GM03348 (cell line): Measurements from ENCODE around the gene CCNG1.
"Not testable (repeated sequence)": the region's sequence is repeated elsewhere in the genome, so short reads cannot be mapped to it uniquely, and the experiment has no call there.

Source experiments
- DNase-seq: peaks from one replicate; pipeline ENCODE4 v3.0.0; 2012; ENCODE audit warnings: low spot score

The CCNG1 gene

DNA sequence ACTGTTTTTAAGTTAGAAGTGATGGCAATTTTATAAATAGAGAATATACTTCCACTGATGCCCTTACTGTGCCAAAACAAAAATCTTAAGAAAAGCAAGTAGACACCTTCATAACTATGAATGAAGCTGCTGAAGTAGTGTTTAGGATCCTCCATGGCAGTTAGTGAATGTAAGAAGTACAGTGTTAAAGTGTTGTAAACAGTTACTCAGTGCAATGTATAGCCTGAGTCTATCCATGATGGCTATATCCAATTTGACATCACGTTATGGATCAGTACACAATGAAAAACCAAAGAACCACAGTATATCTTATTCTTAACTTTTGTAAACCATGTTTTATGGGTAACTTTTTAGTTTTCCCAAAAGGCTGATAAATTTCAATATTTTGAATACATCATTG, 7.1 kb downstream of the CCNG1 start:
- no peak for DNase-seq

DNA sequence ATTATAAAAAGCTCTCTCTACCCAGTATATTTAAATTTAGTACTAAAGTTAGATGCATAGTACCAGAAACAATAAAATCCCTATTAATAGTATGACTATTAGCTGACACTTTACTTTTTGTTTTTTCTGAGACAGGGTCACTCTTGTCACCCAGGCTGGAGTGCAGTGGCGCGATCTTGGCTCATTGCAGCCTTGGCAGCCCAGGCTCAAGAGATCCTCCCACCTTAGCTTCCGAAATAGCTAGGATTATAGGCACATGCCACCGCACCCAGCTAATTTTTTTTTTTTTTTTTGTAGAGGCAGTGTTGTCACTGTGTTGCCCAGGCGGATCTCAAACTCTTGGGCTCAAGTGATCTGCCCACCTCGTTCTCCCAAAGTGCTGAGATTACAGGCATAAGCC, 8.0 kb downstream of the CCNG1 start:
- DNase-seq = no peak

DNA sequence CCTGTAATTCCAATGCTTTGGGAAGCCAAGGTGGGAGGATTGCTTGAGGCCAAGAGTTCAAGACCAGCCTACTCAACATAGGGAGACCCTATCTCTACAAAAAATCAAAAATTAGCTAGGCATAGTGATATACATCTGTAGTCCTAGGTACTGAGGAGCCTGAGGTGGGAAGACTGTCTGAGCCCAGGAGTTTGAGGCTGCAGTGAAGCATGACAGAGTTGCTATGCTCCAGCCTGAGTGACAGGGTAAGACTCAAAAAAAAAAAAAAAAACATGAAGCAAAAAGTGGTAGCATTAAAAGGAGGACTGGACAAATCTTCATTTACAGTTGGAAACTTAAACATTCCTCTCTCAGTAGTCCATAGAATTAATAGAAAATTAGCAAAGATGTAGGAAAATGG, 9.8 kb downstream of the CCNG1 start:
- DNase-seq = no peak

DNA sequence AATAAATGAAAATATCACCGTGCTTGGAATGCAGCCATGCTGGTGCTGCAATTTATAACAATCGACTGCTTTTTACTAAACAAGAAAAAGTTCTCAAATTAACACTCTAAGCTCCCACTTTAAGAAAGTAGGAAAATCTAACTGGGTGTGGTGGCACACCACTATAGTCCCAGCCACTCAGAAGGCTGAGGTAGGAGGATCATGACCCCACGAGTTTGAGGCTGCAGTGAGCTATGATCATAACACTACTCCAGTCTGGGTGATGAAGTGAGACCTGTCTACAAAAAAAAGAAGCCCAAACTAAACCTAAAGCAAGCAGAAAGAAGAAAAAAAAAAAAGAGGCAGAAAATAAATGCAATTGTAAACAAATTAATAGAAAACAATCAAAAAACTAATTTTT, 10.5 kb downstream of the CCNG1 start:
- DNase-seq = no peak

DNA sequence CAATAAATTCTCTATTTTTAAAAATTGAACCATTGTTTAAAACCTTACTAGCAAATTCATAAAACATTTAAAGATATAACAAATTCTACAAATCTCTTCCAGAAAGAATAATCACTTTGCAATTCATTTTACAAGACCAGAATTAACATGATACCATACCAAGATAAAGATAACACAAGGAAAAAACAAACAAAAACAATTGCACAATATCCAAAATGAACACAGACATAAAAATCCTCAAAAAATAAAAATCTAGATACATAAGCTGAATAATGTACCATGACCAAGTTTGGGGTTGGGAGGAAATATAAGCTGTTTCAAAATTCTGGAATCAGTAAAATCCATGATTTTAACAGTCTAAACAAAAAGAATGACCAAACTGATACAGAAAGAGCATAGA, 11.1 kb downstream of the CCNG1 start:
- DNase-seq = no peak

DNA sequence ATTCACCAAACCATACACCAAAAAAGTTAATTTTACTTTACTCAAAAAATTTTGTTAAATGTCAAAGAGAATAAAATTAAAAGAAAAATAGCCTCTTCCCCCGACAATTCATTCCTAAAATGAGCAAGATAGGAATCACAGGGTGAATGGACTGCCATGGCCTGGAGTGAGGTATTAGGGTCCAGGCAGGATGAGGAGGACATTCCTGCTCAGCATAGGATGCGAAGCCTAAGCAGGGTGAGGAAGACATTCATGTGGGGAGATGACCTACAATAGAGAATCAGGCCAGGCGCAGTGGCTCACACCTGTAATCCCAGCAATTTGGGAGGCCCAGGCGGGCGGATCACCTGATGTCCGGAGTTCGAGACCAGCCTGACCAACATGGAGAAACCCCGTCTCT, 14.1 kb downstream of the CCNG1 start:
- no peak for DNase-seq

DNA sequence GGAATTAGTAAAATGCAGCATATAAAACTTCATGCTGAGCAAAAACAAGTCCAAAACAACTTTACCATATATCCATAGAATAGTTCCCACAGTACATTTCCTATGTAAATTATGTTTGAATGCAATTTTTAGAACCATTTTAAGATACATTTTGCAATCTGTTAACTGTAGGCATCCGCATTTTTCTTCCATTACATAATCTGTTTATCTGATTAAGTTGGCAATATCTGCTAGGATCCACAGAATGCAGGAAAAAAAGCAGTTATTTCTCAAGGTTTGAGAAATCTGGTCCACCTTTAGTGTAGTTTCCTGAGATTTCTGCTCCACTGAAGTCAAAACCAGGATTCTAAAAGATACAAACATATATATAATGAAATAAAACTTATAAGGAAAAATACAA, 16.3 kb downstream of the CCNG1 start:
- peak; percentile 27 for DNase-seq

DNA sequence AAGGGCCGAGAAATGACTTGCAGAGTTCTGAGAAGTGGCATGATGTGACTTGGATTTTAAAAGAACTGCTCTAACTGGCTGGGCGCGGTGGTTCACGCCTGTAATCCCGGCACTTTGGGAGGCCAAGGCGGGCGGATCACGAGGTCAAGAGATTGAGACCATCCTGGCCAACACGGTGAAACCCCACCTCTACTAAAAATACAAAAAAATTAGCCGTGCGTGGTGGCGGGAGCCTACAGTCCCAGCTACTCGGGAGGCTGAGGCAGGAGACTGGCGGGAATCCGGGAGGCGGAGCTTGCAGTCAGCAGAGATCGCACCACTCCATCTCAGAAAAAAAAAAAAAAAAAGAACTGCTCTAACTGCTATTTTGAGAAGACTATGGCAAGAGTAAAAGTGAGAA, 18.0 kb downstream of the CCNG1 start:
- DNase-seq = not testable (repeated sequence)

DNA sequence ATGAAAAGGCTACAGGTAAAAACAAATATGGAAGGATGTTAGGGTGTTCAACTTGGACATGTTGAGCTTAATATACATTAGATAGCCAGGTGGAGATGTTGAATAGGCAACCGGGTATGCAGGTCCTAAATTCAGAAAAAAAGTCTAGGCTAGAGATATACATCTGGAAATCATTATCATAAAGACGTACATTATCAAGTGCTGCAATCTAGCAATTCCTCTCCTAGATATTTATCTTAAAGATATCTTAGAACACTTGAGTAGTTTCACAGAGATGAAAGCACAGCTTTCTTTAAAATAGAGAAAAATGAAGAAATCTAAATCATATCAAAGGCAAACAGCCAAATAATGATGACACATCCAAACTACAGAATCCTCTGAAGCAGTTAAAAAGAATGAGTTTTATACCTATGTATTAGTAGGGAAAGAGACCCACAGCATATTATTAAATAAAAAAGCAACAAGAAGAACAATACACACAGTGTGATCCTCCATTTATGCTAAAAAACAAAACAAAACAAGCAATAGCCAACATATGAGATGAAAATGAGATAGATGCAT, 18.7 kb downstream of the CCNG1 start:
- no peak for DNase-seq

DNA sequence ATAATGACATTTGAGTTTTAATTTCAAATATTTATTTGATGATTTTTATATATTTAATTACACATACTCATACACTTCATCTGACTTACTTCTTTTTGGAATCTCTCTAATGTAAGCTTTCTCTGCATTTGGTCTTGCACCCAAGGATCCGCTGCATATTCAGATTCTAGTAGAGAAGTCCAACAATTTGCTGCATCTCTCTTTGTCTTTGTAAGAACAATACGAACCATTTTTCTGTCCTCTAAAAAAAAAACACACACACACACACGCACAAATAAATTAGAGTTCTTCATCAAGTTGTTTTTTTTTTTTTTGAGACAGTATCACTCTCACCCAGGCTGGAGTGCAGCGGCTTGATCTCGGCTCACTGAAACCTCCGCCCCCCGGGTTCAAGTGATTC, 19.4 kb downstream of the CCNG1 start:
- no peak for DNase-seq

DNA sequence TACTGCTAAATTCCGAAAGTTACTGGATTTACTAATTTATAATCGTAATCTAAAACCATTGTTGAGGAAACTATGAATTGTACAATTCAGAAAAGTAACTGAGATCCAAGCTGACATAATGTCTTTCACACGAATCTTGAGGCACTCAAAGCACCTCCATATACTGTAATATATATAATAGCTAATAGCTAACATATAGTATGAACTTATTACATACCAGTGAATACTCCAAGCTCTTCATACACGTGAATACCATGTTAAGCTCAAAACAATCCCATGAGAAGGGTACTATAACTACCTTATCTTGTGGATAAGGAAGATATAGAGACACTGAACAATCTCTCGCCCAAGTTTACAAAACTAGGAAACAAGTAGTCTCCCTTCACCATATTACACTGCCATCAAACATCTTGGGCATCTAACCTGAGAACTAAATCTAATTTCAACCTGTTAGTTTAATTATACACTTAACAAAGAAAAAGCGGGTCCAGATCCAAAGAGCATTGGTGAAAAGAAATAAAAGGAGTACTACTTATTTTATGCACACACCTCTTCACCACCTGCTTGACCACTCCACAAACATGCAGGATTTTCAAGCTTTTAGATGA, 21.5 kb downstream of the CCNG1 start:
- DNase-seq = no peak

DNA sequence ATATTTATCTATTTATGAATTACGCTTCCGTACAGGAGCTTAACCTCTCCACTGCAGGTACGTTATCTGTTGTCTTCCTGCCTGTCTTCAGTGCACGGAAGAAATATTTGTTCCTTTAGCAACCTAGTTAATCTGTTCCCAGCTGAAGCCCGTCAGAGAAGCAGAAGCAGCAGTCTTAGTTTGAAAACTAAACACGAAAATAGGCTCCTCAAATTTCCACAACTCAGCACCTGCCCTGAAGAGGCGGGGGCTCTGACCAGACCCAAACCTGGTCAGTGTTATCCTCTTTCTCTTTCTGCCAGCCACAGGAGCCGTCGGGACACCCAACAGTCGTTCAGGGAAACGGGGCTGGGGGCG, 22.0 kb downstream of the CCNG1 start:
- no peak for DNase-seq

DNA sequence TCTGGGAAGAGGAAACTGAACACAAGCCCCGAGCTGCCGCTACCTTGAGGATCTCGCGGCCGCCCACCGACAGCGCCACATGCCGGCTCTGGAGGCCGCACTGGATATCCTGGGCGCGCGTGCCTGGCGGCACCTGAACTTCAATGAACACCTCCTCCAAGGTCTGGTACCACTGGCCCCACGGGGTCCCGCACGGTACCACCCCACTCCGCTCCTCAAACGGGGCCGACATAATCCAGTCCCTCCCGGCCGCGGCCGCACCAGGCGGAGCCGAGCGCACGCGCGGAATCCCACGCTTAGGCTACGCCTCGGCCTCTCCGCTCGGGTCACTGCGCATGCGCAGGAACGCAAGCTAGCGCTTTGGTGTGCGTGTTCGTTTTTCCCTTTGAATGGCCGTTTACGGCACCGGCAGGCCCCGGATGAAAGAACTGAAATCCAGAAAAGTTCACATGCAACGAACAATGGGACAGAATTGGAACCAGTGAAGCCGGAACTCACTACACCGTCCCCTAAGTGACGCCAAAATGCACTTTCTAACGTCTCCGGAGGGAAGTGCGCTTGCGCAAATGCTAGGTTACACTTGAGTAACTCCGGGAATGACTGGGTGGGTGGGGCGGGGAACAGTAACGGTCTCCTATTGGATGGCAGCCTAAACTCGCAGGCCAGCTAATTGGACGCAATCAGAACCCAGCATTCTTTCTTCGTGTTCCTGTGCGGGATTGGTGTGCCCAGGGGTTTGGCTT, 22.6 kb downstream of the CCNG1 start, which contains the start of gene NUDCD2:
Gene NUDCD2, minus strand, starts transcription at position 284 of the 743 bp plus-strand sequence. Its CDS starts 52 bp downstream, at position 232.
- DNase-seq = peak; percentile 95

DNA sequence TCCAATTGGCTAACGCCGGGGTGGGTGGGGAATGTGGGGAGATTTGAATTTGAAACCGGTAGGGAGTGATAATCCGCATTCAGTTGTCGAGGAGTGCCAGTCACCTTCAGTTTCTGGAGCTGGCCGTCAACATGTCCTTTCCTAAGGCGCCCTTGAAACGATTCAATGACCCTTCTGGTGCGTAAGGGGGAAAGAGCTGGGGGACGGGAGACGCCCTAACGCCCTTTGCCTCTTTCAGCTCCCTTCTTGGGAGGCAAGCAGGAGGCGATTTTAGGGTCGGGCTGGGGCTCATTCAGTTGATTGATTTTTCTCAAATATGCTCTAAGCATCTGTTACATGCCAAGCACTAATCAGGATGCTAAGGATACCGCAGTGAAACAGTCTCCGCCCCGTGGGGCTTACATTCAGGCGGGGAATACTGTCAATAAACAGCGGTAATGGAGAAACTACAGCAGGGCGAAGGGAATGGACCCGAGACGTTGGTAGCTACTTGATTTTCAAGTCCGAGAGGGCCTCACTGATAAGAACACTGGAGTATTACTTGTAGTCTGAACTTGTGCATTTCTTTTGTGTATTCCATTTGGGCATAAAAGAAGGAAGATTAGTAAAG, 23.3 kb downstream of the CCNG1 start, which contains the start of gene HMMR:
Gene HMMR, plus strand, starts transcription at position 71 of the 610 bp plus-strand sequence. Its CDS starts 61 bp downstream, at position 132.
- DNase-seq = no peak

DNA sequence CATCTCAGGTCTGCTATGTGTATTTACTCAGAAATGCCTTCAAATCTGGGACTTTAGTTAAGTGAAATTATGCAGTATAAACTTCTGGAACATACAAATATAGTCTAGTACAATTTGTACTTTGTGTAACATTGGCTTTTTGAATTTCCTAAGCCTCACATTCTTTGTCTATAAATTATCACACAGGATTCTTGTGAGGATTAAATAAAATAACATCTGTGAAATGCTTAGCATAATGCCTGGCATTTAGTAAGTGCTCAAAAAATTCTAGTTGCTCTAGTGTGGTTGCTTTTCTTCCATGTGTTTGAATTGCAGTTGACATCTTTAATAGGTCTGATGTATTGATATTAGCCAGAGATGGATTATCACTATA, 25.7 kb downstream of the CCNG1 start:
- DNase-seq = no peak

DNA sequence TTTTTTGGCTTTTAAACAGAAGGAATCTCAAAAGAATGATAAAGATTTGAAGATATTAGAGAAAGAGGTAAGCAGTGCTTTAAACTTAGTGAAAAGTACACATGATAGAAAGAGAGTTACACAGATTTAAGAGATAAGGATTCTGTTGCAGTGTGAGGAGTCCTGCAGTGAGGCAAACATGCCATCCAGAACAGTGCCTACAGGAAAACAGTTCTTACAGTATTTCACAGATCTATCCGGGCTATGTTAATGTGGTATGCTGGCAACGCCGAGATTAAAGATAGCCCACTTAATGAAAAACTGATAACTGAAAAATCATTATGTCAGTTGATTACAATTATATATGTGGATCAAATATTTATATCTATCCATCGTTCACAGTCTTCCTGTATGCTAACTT, 30.3 kb downstream of the CCNG1 start:
- no peak for DNase-seq

DNA sequence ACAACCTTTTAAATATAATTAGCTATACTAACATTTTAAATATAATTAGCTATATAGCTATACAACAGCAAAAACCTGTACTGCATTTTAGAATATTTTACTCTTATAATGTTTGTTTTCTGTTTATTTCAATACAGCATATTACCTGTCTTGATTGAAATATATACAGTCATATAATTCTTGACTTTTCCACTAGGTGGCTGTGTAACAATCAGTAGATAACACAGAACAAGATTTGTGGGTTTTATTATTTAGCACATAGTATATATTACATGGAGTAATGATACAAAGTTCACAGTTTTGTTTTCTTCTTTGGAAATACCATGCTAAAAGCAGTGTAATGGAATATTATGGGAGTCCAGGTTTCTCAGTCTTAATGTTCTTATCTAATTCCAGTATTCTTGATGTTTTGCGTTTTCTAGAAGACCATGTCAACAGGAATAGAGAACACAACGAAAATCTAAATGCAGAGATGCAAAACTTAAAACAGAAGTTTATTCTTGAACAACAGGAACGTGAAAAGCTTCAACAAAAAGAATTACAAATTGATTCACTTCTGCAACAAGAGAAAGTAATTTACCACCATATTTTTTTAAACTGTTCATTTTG, 36.3 kb downstream of the CCNG1 start:
- peak; percentile 30 for DNase-seq

DNA sequence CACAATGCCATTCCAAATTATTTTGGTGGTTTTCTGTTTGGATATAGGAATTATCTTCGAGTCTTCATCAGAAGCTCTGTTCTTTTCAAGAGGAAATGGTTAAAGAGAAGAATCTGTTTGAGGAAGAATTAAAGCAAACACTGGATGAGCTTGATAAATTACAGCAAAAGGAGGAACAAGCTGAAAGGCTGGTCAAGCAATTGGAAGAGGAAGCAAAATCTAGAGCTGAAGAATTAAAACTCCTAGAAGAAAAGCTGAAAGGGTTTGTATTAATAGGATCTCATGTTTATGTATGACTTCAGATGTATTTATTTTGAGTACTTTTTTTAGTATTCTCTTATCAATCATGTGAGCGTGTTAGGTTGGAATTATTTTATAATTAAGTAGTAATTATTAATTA, 38.0 kb downstream of the CCNG1 start:
- no peak for DNase-seq

DNA sequence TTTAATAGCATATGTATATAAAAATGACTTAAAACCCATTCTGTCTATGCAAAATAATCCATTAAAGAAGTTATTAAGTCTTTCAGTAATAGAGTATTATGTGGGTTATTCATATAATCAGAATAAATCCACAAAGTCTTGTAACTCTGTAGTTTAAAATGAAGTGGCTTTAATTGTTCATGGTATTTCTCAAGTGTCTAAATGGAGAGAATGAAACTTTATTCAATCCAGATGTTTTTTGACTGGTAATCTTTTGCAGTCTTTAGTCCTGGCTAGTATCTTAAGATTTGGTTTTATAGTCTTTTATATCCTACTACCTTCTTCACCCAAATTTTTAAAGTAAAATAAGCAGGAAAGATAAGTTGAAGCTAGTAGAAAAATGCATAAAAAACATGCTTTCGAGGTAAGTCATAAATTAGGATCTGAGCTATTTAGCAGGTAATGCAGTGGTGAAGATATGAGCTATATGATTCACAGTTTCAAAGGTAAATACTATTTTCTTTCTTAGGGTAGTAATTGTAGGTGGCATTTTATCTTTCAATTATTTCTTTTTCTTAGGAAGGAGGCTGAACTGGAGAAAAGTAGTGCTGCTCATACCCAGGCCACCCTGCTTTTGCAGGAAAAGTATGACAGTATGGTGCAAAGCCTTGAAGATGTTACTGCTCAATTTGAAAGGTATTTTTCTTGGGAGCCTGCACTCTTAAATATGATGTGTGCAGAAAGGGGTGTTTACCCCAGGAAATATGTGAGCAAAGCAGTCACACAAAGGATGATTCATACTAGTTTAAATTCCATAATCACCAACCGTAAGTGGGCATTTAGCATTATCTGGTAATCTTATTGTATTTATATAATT, 41.0 kb downstream of the CCNG1 start:
- DNase-seq = peak; percentile 30

DNA sequence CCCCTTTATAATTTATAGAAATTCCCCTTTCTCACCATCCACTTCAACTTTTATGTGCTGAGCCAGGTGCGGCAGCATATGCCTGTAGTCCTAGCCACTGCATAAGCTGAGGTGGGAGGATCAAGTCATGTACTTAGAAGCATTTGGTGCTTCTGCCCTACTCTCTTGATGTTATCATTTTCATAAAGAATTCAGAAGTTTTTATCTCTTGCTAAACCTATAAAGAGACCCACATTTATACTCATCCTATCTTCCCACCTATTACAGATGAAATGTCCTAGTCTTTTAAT, 41.5 kb downstream of the CCNG1 start:
- DNase-seq = no peak

DNA sequence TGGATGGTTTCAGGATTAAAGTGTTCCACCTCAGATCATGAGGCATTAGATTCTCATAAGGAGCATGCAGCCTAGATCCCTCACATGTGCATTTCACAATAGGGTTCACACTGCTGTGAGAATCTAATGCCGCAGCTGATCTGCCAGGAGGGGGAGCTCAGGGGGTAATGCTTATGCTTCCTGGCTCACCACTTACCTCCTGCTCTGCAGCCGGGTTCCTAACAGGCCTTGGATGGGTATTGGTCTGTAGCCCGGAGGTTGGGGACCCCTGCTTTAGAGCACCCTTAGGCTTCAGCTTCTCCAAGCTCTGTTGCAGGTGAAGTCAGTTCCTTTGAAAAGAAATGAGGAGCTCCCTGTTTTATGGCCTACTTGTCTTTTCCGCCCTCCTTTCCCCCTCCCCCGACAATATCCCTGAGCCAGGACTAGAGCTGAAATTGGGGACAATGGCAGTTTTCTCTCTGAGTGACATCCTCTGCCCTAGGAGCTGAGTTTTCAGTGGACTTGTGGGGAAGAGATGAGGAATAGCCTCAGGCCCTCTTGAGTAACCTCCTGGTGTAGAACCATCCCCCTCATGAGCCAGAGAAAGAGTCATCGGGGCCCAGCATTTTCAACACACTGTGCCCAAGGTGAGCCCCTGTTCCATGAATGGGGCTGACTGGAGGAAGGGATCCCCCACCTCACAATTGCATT, 51.8 kb downstream of the CCNG1 start:
- no peak for DNase-seq

DNA sequence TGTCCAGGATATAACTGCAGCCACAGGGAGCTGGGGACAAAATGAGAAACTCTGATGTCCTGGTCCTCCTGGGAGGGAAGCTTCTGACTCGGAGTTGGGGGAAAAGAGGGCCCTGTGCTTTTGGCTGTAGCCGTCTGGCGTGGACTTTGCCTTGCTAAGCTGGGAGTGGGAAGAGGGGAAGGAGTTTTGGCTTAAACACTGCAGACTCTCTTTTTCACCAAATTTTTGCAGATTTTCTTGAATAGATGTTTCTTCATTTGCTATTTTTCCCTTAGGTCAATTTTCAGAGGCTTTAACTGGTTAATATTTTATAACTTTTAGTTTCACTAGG, 52.3 kb downstream of the CCNG1 start:
- DNase-seq = no peak
